Adrenal gland (tissue), 5 donors: ENCODE data around the gene RNF212.

Experiments
- CTCF ChIP-seq, 6 experiments: fragments of 450-650 bp in 4 of 6; fragments of 200-600 bp in 2 of 6; sonication (generic) in 1 of 6; IDR thresholded peaks; 1 replicate in 5 of 6; 2 replicates in 1 of 6; pipeline versions ENCODE4 v1.5.1 to v1.8.0; 2016 to 2021; ENCODE audit warnings: antibody characterized with exemption in 6 of 6, mild to moderate bottlenecking in 2 of 6, moderate library complexity in 1 of 6
- POLR2A ChIP-seq, 2 donors: fragments of 450-650 bp; IDR thresholded peaks; one replicate each; pipeline ENCODE4 v1.6.1; 2017; ENCODE audit warnings: antibody characterized with exemption in 2 of 2, mild to moderate bottlenecking in 2 of 2, moderate library complexity in 1 of 2
- donor health status: DM: no; HTN: no; CAD: no.

- TF ChIP-seq CTCF (IDR thresholded peaks at IDR 0.05) (no peak), POLR2A (IDR thresholded peaks at IDR 0.05) (no peak)
These were observed 34.9 kb downstream of the RNF212 start for GRCh38 chr4:1078490-1078889.
